Measurements from ENCODE around the gene DPY19L3.
"Not testable (repeated sequence)": the region's sequence is repeated elsewhere in the genome, so short reads cannot be mapped to it uniquely, and the experiment has no call there.

Gene DPY19L3

DNA sequence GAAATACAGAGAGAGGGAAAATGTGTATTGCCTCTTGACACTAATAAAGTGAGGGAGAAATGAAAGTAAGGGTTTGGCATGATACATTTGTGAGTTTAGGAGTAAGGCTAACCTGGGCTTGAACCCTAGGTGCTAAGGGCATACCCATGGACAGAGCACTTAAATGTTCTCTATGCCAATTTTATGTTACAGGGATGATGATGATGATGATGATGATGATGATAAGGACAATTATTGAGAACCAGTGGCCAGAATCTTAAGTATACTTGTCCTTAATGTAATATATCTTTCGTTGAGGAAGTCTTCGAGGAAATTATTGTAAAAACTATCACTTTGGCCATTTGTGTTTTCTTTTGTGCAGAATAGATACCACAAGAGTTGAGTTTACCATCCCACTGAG, 33.2 kb downstream of the DPY19L3 start:
- TF ChIP-seq, protein P1, sequence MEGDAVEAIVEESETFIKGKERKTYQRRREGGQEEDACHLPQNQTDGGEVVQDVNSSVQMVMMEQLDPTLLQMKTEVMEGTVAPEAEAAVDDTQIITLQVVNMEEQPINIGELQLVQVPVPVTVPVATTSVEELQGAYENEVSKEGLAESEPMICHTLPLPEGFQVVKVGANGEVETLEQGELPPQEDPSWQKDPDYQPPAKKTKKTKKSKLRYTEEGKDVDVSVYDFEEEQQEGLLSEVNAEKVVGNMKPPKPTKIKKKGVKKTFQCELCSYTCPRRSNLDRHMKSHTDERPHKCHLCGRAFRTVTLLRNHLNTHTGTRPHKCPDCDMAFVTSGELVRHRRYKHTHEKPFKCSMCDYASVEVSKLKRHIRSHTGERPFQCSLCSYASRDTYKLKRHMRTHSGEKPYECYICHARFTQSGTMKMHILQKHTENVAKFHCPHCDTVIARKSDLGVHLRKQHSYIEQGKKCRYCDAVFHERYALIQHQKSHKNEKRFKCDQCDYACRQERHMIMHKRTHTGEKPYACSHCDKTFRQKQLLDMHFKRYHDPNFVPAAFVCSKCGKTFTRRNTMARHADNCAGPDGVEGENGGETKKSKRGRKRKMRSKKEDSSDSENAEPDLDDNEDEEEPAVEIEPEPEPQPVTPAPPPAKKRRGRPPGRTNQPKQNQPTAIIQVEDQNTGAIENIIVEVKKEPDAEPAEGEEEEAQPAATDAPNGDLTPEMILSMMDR (IDR thresholded peaks at IDR 0.05; ENCODE audit: insufficient read depth, low read depth, low read length, missing control alignments) = no peak
- no peak for DNase-seq (ENCODE audit: low read depth)
- no peak overlapping the region for H3K4me3 ChIP-seq (ENCODE audit: low read length)

DNA sequence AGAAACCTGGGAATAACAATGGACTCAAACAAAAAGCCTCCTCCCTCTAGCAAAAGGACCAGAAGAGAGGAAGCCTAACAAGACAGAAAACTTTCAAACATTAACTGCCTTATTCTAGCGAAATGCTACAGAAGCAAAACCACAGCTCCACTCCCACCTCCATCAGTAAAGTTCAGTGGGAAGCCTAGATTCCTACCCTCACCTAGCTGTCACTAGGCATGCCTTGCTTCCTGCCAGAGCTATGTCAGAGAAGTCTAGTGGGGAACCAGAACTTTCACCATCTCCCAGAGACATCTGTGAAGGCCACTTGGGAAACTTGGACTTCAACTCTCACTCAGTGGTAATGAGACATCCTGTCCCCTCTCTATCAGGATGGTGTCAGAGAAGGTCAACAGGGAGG, 37.1 kb downstream of the DPY19L3 start:
- no peak for DNase-seq (ENCODE audit: low read depth)
- no peak overlapping the region for H3K4me3 ChIP-seq (ENCODE audit: low read length)
- TF ChIP-seq, protein P1 (IDR thresholded peaks at IDR 0.05; ENCODE audit: insufficient read depth, low read depth, low read length, missing control alignments) = no peak

DNA sequence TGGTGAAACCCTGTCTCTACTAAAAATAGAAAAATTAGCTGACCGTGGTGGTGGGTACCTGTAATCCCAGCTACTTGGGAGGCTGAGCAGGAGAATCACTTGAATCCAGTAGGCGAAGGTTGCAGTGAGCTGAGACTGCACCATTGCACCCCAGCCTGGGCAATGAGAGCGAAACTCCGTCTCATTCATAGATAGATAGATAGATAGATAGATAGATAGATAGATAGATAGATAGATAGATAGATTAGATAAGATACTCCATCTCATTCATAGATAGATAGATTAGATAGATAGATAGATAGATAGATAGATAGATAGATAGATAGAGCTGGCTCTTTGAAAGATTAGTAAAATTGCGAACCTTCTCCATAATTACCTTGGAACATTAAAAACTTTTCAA, 42.0 kb downstream of the DPY19L3 start:
- not testable (repeated sequence) for DNase-seq (ENCODE audit: low read depth); H3K4me3 ChIP-seq (ENCODE audit: low read length)

DNA sequence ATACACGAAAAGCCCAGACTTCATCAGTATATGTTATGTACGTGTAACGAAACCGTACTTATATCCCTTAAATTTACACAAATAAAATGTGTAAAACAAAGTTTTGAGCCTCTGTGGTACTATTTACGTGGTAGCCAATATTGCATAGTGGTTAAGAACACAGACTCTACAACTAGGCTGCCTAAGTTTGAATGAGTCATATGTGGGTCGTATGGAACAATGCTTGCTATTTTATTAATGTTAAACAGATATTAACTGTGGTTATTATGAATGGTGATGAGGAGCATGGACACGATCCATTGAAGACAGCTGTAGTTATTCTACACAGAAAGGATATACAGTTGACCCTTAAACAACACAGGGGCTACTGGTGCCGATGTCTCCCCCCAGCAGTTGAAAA, 42.5 kb downstream of the DPY19L3 start:
- no peak overlapping the region for H3K4me3 ChIP-seq (ENCODE audit: low read length)
- no peak for DNase-seq (ENCODE audit: low read depth)
- TF ChIP-seq, protein P1 (IDR thresholded peaks at IDR 0.05; ENCODE audit: insufficient read depth, low read depth, low read length, missing control alignments) = no peak

DNA sequence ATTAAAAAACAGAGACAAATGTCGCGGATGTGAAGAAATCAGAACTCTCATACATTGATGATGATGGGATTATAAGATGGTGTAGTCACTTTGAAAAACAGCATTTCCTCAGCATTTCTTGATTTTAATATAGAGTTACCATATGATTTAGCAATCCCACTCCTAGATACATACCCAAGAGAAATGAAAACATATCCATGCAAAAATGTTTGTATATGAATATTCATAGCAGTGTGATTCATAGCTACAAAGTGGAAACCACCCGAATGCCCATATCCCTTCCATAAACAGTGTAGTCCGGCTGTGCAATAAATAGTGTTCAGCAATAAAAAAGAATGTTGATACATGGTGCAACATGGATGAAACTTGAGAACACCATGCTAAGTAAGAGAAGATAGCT, 44.6 kb downstream of the DPY19L3 start:
- TF ChIP-seq, protein P1 (IDR thresholded peaks at IDR 0.05; ENCODE audit: insufficient read depth, low read depth, low read length, missing control alignments) = no peak
- no peak overlapping the region for H3K4me3 ChIP-seq (ENCODE audit: low read length)
- DNase-seq (ENCODE audit: low read depth) = no peak

DNA sequence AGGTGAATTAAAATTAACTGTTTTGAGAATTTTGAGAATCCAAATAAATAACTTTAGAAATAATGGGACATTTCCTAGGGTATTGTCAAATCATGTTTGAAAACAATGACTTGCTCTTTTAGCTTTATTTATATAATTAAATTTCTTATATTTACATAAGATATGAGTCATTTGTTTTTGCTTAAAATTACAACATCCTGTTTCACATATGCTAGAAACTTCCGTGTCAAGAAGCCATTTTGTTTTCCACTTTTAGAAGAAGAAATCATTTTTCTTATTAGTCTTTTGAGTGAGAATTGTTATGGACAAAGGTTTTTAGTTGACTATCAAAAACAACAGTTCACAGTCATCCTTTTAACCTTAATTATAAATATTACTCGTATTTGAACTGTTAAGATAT, 48.2 kb downstream of the DPY19L3 start:
- DNase-seq (ENCODE audit: low read depth) = no peak
- H3K4me3 ChIP-seq (ENCODE audit: low read length) = no peak overlapping the region
- TF ChIP-seq, protein P1 (IDR thresholded peaks at IDR 0.05; ENCODE audit: insufficient read depth, low read depth, low read length, missing control alignments) = no peak

DNA sequence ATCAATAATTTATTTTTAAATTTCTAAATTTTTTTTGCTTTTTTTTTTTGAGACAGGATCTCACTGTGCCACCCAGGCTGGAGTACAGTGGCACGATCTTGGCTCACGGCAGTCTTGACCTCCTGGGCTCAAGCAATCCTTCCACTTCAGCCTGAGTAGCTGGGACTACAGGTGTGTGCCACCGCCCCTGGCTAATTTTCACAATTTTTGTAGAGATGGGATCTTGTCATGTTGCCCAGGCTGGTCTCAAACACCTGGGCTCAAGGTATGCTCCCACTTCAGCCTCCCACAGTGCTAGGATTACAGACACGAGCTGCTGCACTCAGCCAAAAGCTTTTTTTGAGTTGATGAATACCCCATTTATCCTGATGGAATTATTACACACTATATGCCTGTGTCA, 50.8 kb downstream of the DPY19L3 start:
- DNase-seq (ENCODE audit: low read depth) = no peak
- no peak overlapping the region for H3K4me3 ChIP-seq (ENCODE audit: low read length)
- TF ChIP-seq, protein P1 (IDR thresholded peaks at IDR 0.05; ENCODE audit: insufficient read depth, low read depth, low read length, missing control alignments) = no peak
